GM23338 (cell line): Measurements from ENCODE around the gene DCLK3. TPM values are rescaled to one million over a fixed set of nuclear protein-coding genes. Genes with fewer than 3 reads are reported as not detected.

Source experiments
- ATAC-seq: fragments of 200-7000 bp; cut with Tn5 transposase; 3 replicates; pipeline ENCODE4 v1.9.1; 2020
- DNase-seq: peaks from one replicate; pipeline ENCODE4 v3.0.0-alpha.2; 2015; ENCODE audit warnings: low spot score
- H2AFZ ChIP-seq: fragments of 200-600 bp; sonication (generic); 2 replicates; pipeline ENCODE4 v1.8.0; 2016; ENCODE audit warnings: antibody characterized with exemption, mild to moderate bottlenecking, moderate library complexity
- H3F3A ChIP-seq: fragments of 200-600 bp; sonication (generic); replicated peaks from 2 replicates; pipeline ENCODE4 v1.8.0; 2017; ENCODE audit warnings: antibody characterized with exemption, mixed run types, low read depth
- H3K27ac ChIP-seq: fragments of 200-600 bp; sonication (generic); 2 replicates; pipeline ENCODE4 v1.6.1; 2016; ENCODE audit warnings: low read depth
- H3K27me3 ChIP-seq: fragments of 200-600 bp; sonication (generic); 2 replicates; pipeline ENCODE4 v1.8.0; 2016; ENCODE audit warnings: mild to moderate bottlenecking, mixed run types, moderate library complexity; ENCODE audit not compliant: insufficient read depth
- H3K36me3 ChIP-seq: fragments of 200-600 bp; sonication (generic); 2 replicates; pipeline ENCODE4 v1.8.0; 2016; ENCODE audit warnings: mild to moderate bottlenecking; ENCODE audit not compliant: insufficient read depth
- H3K4me1 ChIP-seq: fragments of 200-600 bp; sonication (generic); 2 replicates; pipeline ENCODE4 v1.8.0; 2016; ENCODE audit warnings: mild to moderate bottlenecking, moderate library complexity; ENCODE audit not compliant: insufficient read depth
- H3K4me2 ChIP-seq: fragments of 200-600 bp; sonication (generic); 2 replicates; pipeline ENCODE4 v1.7.1; 2017; ENCODE audit warnings: mixed run types
- H3K4me3 ChIP-seq: fragments of 200-600 bp; sonication (generic); 2 replicates; pipeline ENCODE4 v1.6.1; 2016; ENCODE audit warnings: mixed run types
- H3K79me2 ChIP-seq: fragments of 200-600 bp; sonication (generic); replicated peaks from 2 replicates; pipeline ENCODE4 v1.8.0; 2017; ENCODE audit warnings: mild to moderate bottlenecking; ENCODE audit not compliant: insufficient read depth
- H3K9me2 ChIP-seq: fragments of 200-600 bp; sonication (generic); 2 replicates; pipeline ENCODE4 v1.8.0; 2017; ENCODE audit not compliant: insufficient read depth
- H4K20me1 ChIP-seq: fragments of 200-600 bp; sonication (generic); replicated peaks from 2 replicates; pipeline ENCODE4 v1.8.0; 2017; ENCODE audit warnings: mild to moderate bottlenecking; ENCODE audit not compliant: insufficient read depth
- H3K27ac Mint-ChIP-seq: 2 replicates; pipeline ENCODE4 v1.8.0; 2020; ENCODE audit warnings: inconsistent platforms, mild to moderate bottlenecking, moderate library complexity, mixed read lengths
- H3K27me3 Mint-ChIP-seq: 3 replicates; pipeline ENCODE4 v1.8.0; 2022; ENCODE audit warnings: low read depth, mild to moderate bottlenecking, moderate library complexity, mixed read lengths, inconsistent platforms; ENCODE audit not compliant: insufficient read depth, poor library complexity
- H3K36me3 Mint-ChIP-seq: 3 replicates; pipeline ENCODE4 v1.8.0; 2021; ENCODE audit warnings: low read depth, mild to moderate bottlenecking, inconsistent platforms, moderate library complexity, mixed read lengths
- H3K4me1 Mint-ChIP-seq: 3 replicates; pipeline ENCODE4 v1.8.0; 2020; ENCODE audit warnings: mild to moderate bottlenecking, inconsistent platforms, mixed read lengths
- H3K4me3 Mint-ChIP-seq: 3 replicates; pipeline ENCODE4 v1.8.0; 2021; ENCODE audit warnings: moderate library complexity, mild to moderate bottlenecking, inconsistent platforms, mixed read lengths
- H3K9me3 Mint-ChIP-seq: 3 replicates; pipeline ENCODE4 v1.8.0; 2020; ENCODE audit warnings: moderate library complexity, mild to moderate bottlenecking, inconsistent platforms, mixed read lengths
- CREB1 ChIP-seq: fragments of 250-450 bp; sonication (Bioruptor Pico); IDR thresholded peaks from 2 replicates; pipeline ENCODE4 v1.5.0; 2020; ENCODE audit warnings: low read depth, mild to moderate bottlenecking, moderate library complexity
- EZH2 ChIP-seq: fragments of 200-600 bp; sonication (generic); IDR thresholded peaks from one replicate; pipeline ENCODE4 v1.8.0; 2017; ENCODE audit warnings: antibody characterized with exemption, mild to moderate bottlenecking, low read depth; ENCODE audit not compliant: unreplicated experiment
- JUNB ChIP-seq: IDR thresholded peaks from one replicate; pipeline ENCODE4 v1.6.1; 2016; ENCODE audit warnings: antibody characterized with exemption; ENCODE audit not compliant: unreplicated experiment
- NANOG ChIP-seq: IDR thresholded peaks from 2 replicates; pipeline ENCODE4 v1.6.1; 2016; ENCODE audit warnings: antibody characterized with exemption, borderline replicate concordance
- POLR2AphosphoS5 ChIP-seq: IDR thresholded peaks from 2 replicates; pipeline ENCODE4 v1.6.1; 2016; ENCODE audit warnings: antibody characterized with exemption, low read depth
- STAT1 ChIP-seq: IDR thresholded peaks from one replicate; pipeline ENCODE4 v1.6.1; 2016; ENCODE audit warnings: antibody characterized with exemption; ENCODE audit not compliant: unreplicated experiment
- ZNF114 ChIP-seq: fragments of 250-450 bp; sonication (Bioruptor Pico); IDR thresholded peaks from 2 replicates; pipeline ENCODE4 v1.5.0; 2020; ENCODE audit warnings: mild to moderate bottlenecking, moderate library complexity
- polyA plus RNA-seq: library from polyadenylated mRNA; unstranded; fragments of >200 nt; fragmentation: Nextera tagmentation; extraction: Ambion mirVana; gene quantifications from 2 replicates; pipeline ENCODE4 v1.2.1, GENCODE V29; 2016
- total RNA-seq: library from RNA; depleted of rRNA; stranded (reverse); fragments of >200 nt; shearing (Covaris generic); gene quantifications from 2 replicates; pipeline ENCODE4 v1.2.3, GENCODE V29; 2014
- TF ChIP-seq, protein P1 (sequence below): IDR thresholded peaks from 2 replicates; pipeline ENCODE4 v1.6.1; 2016; ENCODE audit warnings: antibody characterized with exemption
- TF ChIP-seq, protein P2 (sequence below): fragments of 250-450 bp; sonication (Bioruptor Pico); IDR thresholded peaks from 2 replicates; pipeline ENCODE4 v1.5.0; 2020; ENCODE audit warnings: mild to moderate bottlenecking, moderate library complexity
- TF ChIP-seq, protein P3 (sequence below), 2 experiments: fragments of 200-600 bp in 1 of 2; sonication (generic) in 1 of 2; conservative IDR thresholded peaks; 2 replicates each; pipeline versions ENCODE4 v1.5.1 to v1.6.1; 2016 to 2017; ENCODE audit warnings: antibody characterized with exemption in 2 of 2, low read depth in 2 of 2, mild to moderate bottlenecking in 2 of 2, moderate library complexity in 1 of 2
- TF ChIP-seq, protein P4 (sequence below): IDR thresholded peaks from one replicate; pipeline ENCODE4 v1.6.1; 2018; ENCODE audit warnings: antibody characterized with exemption; ENCODE audit not compliant: unreplicated experiment

The DCLK3 gene
- total and polyA plus RNA-seq, 2 experiments from 2014 or later, result 0.40 to 0.66 TPM

DNA sequence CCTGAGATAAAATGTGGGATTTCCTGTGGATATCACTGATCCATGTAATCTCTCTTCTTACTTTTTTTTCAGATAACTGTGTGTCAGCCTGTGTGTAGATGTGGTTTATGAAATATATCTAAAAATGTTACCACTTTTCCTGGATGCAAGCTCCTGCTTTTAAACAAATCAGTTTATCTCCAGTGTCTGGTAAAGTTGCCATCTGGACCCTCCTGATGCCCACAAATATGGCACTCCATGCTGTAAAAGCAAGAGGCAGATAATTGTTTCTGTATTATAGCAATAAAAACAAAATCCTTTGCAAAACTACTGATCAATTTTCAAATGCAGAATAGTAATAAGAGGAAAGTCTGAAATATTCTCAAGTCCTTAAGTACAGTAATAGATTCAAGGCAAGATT lies 7.6 kb upstream of the DCLK3 start:
- Histone ChIP-seq H3K9me2 (no peaks in the 10 kb centered on the region), H3K4me2 (no peak overlapping the region), H3F3A (no peaks in the 10 kb centered on the region), H4K20me1 (no peaks in the 10 kb centered on the region), H3K4me3 (no peak overlapping the region), H3K27me3 (peaks cover 6% of the 10 kb centered on the region; the same call in 1 of the 2 replicates), H3K79me2 (no peaks in the 10 kb centered on the region), H3K27ac (no peak overlapping the region), H2AFZ (no peak overlapping the region), H3K4me1 (peaks cover 10% of the 10 kb centered on the region), H3K36me3 (no peaks in the 10 kb centered on the region)
- TF ChIP-seq, protein P1, sequence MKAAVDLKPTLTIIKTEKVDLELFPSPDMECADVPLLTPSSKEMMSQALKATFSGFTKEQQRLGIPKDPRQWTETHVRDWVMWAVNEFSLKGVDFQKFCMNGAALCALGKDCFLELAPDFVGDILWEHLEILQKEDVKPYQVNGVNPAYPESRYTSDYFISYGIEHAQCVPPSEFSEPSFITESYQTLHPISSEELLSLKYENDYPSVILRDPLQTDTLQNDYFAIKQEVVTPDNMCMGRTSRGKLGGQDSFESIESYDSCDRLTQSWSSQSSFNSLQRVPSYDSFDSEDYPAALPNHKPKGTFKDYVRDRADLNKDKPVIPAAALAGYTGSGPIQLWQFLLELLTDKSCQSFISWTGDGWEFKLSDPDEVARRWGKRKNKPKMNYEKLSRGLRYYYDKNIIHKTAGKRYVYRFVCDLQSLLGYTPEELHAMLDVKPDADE, result no peak
- TF ChIP-seq, protein P2, sequence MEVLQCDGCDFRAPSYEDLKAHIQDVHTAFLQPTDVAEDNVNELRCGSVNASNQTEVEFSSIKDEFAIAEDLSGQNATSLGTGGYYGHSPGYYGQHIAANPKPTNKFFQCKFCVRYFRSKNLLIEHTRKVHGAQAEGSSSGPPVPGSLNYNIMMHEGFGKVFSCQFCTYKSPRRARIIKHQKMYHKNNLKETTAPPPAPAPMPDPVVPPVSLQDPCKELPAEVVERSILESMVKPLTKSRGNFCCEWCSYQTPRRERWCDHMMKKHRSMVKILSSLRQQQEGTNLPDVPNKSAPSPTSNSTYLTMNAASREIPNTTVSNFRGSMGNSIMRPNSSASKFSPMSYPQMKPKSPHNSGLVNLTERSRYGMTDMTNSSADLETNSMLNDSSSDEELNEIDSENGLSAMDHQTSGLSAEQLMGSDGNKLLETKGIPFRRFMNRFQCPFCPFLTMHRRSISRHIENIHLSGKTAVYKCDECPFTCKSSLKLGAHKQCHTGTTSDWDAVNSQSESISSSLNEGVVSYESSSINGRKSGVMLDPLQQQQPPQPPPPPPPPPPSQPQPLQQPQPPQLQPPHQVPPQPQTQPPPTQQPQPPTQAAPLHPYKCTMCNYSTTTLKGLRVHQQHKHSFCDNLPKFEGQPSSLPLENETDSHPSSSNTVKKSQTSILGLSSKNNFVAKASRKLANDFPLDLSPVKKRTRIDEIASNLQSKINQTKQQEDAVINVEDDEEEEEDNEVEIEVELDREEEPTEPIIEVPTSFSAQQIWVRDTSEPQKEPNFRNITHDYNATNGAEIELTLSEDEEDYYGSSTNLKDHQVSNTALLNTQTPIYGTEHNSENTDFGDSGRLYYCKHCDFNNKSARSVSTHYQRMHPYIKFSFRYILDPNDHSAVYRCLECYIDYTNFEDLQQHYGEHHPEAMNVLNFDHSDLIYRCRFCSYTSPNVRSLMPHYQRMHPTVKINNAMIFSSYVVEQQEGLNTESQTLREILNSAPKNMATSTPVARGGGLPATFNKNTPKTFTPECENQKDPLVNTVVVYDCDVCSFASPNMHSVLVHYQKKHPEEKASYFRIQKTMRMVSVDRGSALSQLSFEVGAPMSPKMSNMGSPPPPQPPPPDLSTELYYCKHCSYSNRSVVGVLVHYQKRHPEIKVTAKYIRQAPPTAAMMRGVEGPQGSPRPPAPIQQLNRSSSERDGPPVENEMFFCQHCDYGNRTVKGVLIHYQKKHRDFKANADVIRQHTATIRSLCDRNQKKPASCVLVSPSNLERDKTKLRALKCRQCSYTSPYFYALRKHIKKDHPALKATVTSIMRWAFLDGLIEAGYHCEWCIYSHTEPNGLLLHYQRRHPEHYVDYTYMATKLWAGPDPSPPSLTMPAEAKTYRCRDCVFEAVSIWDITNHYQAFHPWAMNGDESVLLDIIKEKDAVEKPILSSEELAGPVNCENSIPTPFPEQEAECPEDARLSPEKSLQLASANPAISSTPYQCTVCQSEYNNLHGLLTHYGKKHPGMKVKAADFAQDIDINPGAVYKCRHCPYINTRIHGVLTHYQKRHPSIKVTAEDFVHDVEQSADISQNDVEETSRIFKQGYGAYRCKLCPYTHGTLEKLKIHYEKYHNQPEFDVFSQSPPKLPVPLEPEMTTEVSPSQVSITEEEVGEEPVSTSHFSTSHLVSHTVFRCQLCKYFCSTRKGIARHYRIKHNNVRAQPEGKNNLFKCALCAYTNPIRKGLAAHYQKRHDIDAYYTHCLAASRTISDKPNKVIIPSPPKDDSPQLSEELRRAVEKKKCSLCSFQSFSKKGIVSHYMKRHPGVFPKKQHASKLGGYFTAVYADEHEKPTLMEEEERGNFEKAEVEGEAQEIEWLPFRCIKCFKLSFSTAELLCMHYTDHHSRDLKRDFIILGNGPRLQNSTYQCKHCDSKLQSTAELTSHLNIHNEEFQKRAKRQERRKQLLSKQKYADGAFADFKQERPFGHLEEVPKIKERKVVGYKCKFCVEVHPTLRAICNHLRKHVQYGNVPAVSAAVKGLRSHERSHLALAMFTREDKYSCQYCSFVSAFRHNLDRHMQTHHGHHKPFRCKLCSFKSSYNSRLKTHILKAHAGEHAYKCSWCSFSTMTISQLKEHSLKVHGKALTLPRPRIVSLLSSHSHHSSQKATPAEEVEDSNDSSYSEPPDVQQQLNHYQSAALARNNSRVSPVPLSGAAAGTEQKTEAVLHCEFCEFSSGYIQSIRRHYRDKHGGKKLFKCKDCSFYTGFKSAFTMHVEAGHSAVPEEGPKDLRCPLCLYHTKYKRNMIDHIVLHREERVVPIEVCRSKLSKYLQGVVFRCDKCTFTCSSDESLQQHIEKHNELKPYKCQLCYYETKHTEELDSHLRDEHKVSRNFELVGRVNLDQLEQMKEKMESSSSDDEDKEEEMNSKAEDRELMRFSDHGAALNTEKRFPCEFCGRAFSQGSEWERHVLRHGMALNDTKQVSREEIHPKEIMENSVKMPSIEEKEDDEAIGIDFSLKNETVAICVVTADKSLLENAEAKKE (CRISPR knock-in tag), result no peak
- TF ChIP-seq JUNB (no peak), ZNF114 (CRISPR knock-in tag) (no peak), CREB1 (CRISPR knock-in tag) (no peak), STAT1 (no peak), POLR2AphosphoS5 (no peak), NANOG (no peak), EZH2 (no peak)
- TF ChIP-seq, protein P3, sequence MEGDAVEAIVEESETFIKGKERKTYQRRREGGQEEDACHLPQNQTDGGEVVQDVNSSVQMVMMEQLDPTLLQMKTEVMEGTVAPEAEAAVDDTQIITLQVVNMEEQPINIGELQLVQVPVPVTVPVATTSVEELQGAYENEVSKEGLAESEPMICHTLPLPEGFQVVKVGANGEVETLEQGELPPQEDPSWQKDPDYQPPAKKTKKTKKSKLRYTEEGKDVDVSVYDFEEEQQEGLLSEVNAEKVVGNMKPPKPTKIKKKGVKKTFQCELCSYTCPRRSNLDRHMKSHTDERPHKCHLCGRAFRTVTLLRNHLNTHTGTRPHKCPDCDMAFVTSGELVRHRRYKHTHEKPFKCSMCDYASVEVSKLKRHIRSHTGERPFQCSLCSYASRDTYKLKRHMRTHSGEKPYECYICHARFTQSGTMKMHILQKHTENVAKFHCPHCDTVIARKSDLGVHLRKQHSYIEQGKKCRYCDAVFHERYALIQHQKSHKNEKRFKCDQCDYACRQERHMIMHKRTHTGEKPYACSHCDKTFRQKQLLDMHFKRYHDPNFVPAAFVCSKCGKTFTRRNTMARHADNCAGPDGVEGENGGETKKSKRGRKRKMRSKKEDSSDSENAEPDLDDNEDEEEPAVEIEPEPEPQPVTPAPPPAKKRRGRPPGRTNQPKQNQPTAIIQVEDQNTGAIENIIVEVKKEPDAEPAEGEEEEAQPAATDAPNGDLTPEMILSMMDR (conservative IDR thresholded peaks at IDR 0.05; ENCODE audit: low read depth in 2 of 2), result no peak
- TF ChIP-seq, protein P4, sequence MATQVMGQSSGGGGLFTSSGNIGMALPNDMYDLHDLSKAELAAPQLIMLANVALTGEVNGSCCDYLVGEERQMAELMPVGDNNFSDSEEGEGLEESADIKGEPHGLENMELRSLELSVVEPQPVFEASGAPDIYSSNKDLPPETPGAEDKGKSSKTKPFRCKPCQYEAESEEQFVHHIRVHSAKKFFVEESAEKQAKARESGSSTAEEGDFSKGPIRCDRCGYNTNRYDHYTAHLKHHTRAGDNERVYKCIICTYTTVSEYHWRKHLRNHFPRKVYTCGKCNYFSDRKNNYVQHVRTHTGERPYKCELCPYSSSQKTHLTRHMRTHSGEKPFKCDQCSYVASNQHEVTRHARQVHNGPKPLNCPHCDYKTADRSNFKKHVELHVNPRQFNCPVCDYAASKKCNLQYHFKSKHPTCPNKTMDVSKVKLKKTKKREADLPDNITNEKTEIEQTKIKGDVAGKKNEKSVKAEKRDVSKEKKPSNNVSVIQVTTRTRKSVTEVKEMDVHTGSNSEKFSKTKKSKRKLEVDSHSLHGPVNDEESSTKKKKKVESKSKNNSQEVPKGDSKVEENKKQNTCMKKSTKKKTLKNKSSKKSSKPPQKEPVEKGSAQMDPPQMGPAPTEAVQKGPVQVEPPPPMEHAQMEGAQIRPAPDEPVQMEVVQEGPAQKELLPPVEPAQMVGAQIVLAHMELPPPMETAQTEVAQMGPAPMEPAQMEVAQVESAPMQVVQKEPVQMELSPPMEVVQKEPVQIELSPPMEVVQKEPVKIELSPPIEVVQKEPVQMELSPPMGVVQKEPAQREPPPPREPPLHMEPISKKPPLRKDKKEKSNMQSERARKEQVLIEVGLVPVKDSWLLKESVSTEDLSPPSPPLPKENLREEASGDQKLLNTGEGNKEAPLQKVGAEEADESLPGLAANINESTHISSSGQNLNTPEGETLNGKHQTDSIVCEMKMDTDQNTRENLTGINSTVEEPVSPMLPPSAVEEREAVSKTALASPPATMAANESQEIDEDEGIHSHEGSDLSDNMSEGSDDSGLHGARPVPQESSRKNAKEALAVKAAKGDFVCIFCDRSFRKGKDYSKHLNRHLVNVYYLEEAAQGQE, result no peak
- no peak overlapping the region for H3K4me3 Mint-ChIP-seq
- H3K9me3 Mint-ChIP-seq, result no peaks in the 10 kb centered on the region
- no peaks in the 10 kb centered on the region for H3K36me3 Mint-ChIP-seq
- ATAC-seq (no peak), DNase-seq (no peak)
- peaks cover 17% of the 10 kb centered on the region for H3K4me1 Mint-ChIP-seq
- H3K27ac Mint-ChIP-seq, result no peak overlapping the region
- H3K27me3 Mint-ChIP-seq, result peaks cover under 1% of the 10 kb centered on the region
